ENCODE data around the gene NTRK2.

GRCh38 chr9:85025638-85026037 is 356.1 kb downstream of the NTRK2 start:
- TF ChIP-seq CTCF (conservative IDR thresholded peaks at IDR 0.05; ENCODE audit: low read length) (no peak), EZH2phosphoT487 (IDR thresholded peaks at IDR 0.05; ENCODE audit: borderline replicate concordance, low read depth, low read length) (no peak)

Data from OCI-LY7 (cell line).